Sigmoid colon (tissue), 7 donors: ENCODE measurements around the gene HTD2. TPM values are rescaled to one million over a fixed set of nuclear protein-coding genes. Genes with fewer than 3 reads are reported as not detected.

ENCODE experiments used
- DNase-seq: peaks from one replicate; pipeline ENCODE4 v3.0.0-alpha.2; 2019
- H3K27ac ChIP-seq, 4 donors: fragments of 200-600 bp; sonication (generic); one replicate each; pipeline ENCODE4 v1.5.1; 2016 to 2019; ENCODE audit warnings: mild to moderate bottlenecking in 1 of 4
- H3K27me3 ChIP-seq, 3 donors: fragments of 200-600 bp; sonication (generic); one replicate each; pipeline ENCODE4 v1.5.1; 2019; ENCODE audit warnings: mild to moderate bottlenecking in 1 of 3
- H3K36me3 ChIP-seq, 4 donors: fragments of 200-600 bp; sonication (generic); one replicate each; pipeline ENCODE4 v1.5.1; 2016 to 2019
- H3K4me1 ChIP-seq, 4 donors: fragments of 200-600 bp; sonication (generic); one replicate each; pipeline ENCODE4 v1.5.1; 2017 to 2019
- H3K4me3 ChIP-seq, 4 donors: fragments of 200-600 bp; sonication (generic); one replicate each; pipeline ENCODE4 v1.5.1; 2017 to 2019; ENCODE audit warnings: mild to moderate bottlenecking in 2 of 4, moderate library complexity in 1 of 4
- H3K9me3 ChIP-seq, 4 donors: fragments of 200-600 bp in 3 of 4; sonication (generic) in 3 of 4; one replicate each; pipeline versions ENCODE4 v1.5.1 to v1.6.1; 2013 to 2019
- EP300 ChIP-seq, 4 donors: sonication (generic); formaldehyde crosslinking; IDR thresholded peaks; one replicate each; pipeline ENCODE4 v1.6.1; 2017; ENCODE audit warnings: antibody characterized with exemption in 4 of 4
- POLR2A ChIP-seq, 2 donors: fragments of 450-650 bp; IDR thresholded peaks; one replicate each; pipeline ENCODE4 v1.6.1; 2016; ENCODE audit warnings: antibody characterized with exemption in 2 of 2, mild to moderate bottlenecking in 2 of 2, moderate library complexity in 2 of 2
- POLR2AphosphoS5 ChIP-seq, 4 donors: sonication (generic); formaldehyde crosslinking; IDR thresholded peaks; one replicate each; pipeline ENCODE4 v1.6.1; 2017; ENCODE audit warnings: antibody characterized with exemption in 4 of 4
- WGBS, 2 donors: extraction: QIAGEN DNeasy Blood & Tissue Kit; methylation state at CpG; one replicate each; pipeline ENCODE4 v1.1.7; 2013; 5-methylcytosine and 5-hydroxymethylcytosine counted together
- intact Hi-C: fragments of 100-400 bp; cut with DNase I; formaldehyde crosslinking; loops from one replicate; pipeline ENCODE4 v1.15.1; 2023
- polyA plus RNA-seq, 3 donors: library from polyadenylated mRNA; stranded (reverse); fragments of 200-250 nt; gene quantifications; one replicate each; pipeline ENCODE4 v1.2.3, GENCODE V29; 2013
- small RNA-seq, 3 donors: library from RNA; depleted of rRNA; stranded (forward); fragments of <200 nt; gene quantifications; one replicate each; pipeline ENCODE3, GENCODE V24; 2016
- total RNA-seq, 4 donors: library from RNA; depleted of rRNA; stranded (reverse); fragments of >200 nt; gene quantifications; one replicate each; pipeline ENCODE4 v1.1.0, GENCODE V29; 2016
- TF ChIP-seq, protein P1 (sequence below), 4 experiments: fragments of 450-650 bp in 3 of 4; fragments of 200-600 bp in 1 of 4; IDR thresholded peaks; one replicate each; pipeline ENCODE4 v1.5.1; 2016 to 2019; ENCODE audit warnings: antibody characterized with exemption in 4 of 4, mild to moderate bottlenecking in 3 of 4, moderate library complexity in 2 of 4
- donor health status: healthy with polysubstance abuse.
- donor health status: Bipolar disorder and iron deficiency.
- donor health status: healthy.

HTD2 gene
- total and polyA plus RNA-seq, 7 donors, result 6.9 to 20.8 (median 11.8) TPM

DNA sequence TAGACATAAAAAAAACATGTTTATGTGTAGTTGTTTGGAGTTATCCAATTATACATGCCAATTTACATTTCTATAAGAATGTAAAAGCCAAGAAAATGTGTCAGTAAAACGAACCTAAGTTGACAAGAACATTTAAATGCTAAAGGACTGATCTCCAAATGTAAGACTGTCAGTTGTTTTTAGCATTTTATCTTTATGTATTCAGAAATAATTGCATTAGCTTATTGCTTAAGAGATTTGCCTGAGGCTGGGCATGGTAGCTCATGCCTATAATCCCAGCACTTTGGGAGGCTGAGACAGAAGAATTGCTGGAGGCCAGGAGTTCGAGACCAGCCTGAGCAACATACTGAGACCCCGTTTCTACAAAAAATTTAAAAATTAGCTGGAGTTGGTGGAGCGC is 53.3 kb downstream of the HTD2 start:
- Histone ChIP-seq H3K36me3 (no peaks in the 10 kb centered on the region), H3K4me3 (no peak overlapping the region), H3K4me1 (peaks cover 0 to 72% (median 37%) of the 10 kb centered on the region in 4 donors), H3K27ac (peak overlapping the region in 3 of 4 donors; percentile 65 to 75 (median 74)), H3K27me3 (no peaks in the 10 kb centered on the region), H3K9me3 (no peaks in the 10 kb centered on the region)
- intact Hi-C loops, result no loop called here
- WGBS, 2 donors, result 84 to 93% methylated on average over 4 of the region's 4 CpGs
- no peak for DNase-seq
- TF ChIP-seq EP300 (IDR thresholded peaks at IDR 0.05) (no peak), POLR2A (IDR thresholded peaks at IDR 0.05) (no peak), POLR2AphosphoS5 (IDR thresholded peaks at IDR 0.05) (no peak)
- TF ChIP-seq, protein P1, sequence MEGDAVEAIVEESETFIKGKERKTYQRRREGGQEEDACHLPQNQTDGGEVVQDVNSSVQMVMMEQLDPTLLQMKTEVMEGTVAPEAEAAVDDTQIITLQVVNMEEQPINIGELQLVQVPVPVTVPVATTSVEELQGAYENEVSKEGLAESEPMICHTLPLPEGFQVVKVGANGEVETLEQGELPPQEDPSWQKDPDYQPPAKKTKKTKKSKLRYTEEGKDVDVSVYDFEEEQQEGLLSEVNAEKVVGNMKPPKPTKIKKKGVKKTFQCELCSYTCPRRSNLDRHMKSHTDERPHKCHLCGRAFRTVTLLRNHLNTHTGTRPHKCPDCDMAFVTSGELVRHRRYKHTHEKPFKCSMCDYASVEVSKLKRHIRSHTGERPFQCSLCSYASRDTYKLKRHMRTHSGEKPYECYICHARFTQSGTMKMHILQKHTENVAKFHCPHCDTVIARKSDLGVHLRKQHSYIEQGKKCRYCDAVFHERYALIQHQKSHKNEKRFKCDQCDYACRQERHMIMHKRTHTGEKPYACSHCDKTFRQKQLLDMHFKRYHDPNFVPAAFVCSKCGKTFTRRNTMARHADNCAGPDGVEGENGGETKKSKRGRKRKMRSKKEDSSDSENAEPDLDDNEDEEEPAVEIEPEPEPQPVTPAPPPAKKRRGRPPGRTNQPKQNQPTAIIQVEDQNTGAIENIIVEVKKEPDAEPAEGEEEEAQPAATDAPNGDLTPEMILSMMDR (IDR thresholded peaks at IDR 0.05), result no peak

DNA sequence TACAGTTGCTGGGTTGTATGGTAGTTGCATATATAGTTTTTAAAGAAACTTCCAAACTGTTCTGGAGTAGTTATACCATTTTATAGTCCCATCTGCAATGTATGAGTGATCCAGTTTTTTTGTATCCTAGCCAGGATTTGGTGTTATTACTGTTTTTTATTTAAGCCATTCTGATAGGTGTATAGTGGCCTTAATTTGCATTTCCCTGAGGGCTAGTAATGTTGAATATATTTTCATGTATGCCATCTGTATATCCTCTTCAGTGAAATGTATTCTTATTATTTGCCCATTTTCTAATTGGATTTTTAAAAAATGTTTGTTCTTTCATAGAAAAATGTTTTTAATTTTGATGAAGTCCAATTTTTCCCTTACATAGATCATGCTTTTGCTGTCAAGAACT is 55.5 kb downstream of the HTD2 start:
- Histone ChIP-seq H3K4me1 (peaks cover 0 to 50% (median 21%) of the 10 kb centered on the region in 4 donors), H3K27me3 (no peaks in the 10 kb centered on the region), H3K9me3 (no peaks in the 10 kb centered on the region), H3K27ac (peak overlapping the region in 1 of 4 donors; percentile 15), H3K36me3 (no peaks in the 10 kb centered on the region), H3K4me3 (no peak overlapping the region)
- no peak for DNase-seq
- TF ChIP-seq EP300 (IDR thresholded peaks at IDR 0.05) (no peak), POLR2A (IDR thresholded peaks at IDR 0.05) (no peak)
- TF ChIP-seq, protein P1 (IDR thresholded peaks at IDR 0.05), result no peak
- intact Hi-C loops, result no loop called here

DNA sequence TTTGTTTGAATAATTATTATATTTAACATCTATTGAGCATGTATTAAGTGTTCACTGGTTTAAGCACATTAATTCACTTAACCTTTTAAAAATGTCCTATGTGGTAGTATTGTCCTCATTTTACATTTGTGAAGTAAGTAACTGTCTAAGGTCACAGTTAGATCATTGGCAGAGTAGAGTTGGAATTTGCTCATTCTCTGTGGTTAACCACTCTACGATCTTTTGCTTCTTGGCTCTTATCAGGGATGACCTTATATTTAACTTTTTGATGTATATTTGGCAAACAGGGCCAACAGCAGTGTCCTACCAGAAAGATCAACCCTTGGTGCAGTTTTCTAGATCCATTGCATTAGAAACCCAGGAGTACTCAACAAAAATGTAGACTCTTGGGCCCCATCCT is 60.4 kb downstream of the HTD2 start:
- WGBS, 2 donors, result 71 to 82% methylated on average over 1 of the region's 1 CpG
- TF ChIP-seq POLR2AphosphoS5 (IDR thresholded peaks at IDR 0.05), result no peak
- TF ChIP-seq POLR2A (IDR thresholded peaks at IDR 0.05), result no peak
- TF ChIP-seq EP300 (IDR thresholded peaks at IDR 0.05), result no peak
- TF ChIP-seq, protein P1 (IDR thresholded peaks at IDR 0.05), result no peak
- Histone ChIP-seq H3K27ac (no peak overlapping the region), H3K27me3 (no peaks in the 10 kb centered on the region), H3K9me3 (no peaks in the 10 kb centered on the region), H3K4me3 (no peak overlapping the region), H3K4me1 (peaks cover 0 to 4% (median 0%) of the 10 kb centered on the region in 4 donors), H3K36me3 (peaks cover 0 to 16% (median 2%) of the 10 kb centered on the region in 4 donors)
- no peak for DNase-seq
- intact Hi-C loops, result no loop called here

DNA sequence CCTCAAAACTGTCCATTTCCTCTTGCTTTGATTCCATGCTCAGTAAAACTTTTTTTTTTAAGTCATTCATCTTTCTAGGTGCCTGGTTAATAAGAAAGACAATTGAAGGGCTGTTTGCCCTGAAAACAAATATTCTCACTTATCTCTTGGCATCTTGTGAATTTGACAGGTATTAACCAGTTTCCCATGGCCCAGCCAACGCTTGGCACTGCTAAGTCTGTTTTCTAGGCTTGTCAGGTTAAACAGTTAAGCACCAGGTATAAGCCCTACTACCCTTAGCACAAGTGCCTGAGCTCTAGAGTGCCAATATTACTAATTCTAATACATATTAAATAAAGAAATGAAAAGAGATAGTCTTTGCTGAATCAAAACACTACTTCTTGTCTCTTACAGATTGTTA is 62.7 kb downstream of the HTD2 start:
- TF ChIP-seq EP300 (IDR thresholded peaks at IDR 0.05), result no peak
- 86 to 91% methylated on average over 1 of the region's 1 CpG for WGBS, 2 donors
- no peaks in the 10 kb centered on the region for H3K9me3 ChIP-seq

More for the DNA sequence above, 62.7 kb downstream of the HTD2 start:
- no peak overlapping the region for H3K27ac ChIP-seq
- no peak for DNase-seq
- intact Hi-C loops, result no loop called here
- H3K4me1 ChIP-seq, result no peaks in the 10 kb centered on the region
- H3K36me3 ChIP-seq, result peaks cover 0 to 18% (median 2%) of the 10 kb centered on the region in 4 donors
- no peaks in the 10 kb centered on the region for H3K27me3 ChIP-seq
- H3K4me3 ChIP-seq, result no peak overlapping the region

Small RNAs within 50 kb of the gene (small RNA-seq; reads per million reads assigned to genes)
- 0 reads per million in 3 donors for gene AC098479.1

Other genes starting within 250 kb of the HTD2 start
- under 1 TPM in 3 of 4 donors, not detected in 1; 0.27 to 0.82 (median 0.71) TPM for gene DNASE1L3, start 95.5 kb upstream of the HTD2 start, total RNA-seq
- gene DNASE1L3, start 95.5 kb upstream of the HTD2 start, polyA plus RNA-seq, result 10 to 100 TPM in 2 of 3 donors, 1 to 10 TPM in 1; 9.0 to 69.8 (median 34.7) TPM
- 10 to 100 TPM; 14.7 to 47.4 (median 31.2) TPM for gene ABHD6, start 68.7 kb upstream of the HTD2 start, total RNA-seq
- 10 to 100 TPM in 1 of 3 donors, 1 to 10 TPM in 2; 6.0 to 15.4 (median 8.1) TPM for gene ABHD6, start 68.7 kb upstream of the HTD2 start, polyA plus RNA-seq
- 10 to 100 TPM; 10.8 to 16.7 (median 13.8) TPM for gene RPP14, start 275 bp upstream of the HTD2 start, total RNA-seq
- gene RPP14, start 275 bp upstream of the HTD2 start, polyA plus RNA-seq, result 10 to 100 TPM; 12.1 to 16.6 (median 15.6) TPM
- gene PXK, start 26.4 kb downstream of the HTD2 start, total RNA-seq, result 10 to 100 TPM; 30.3 to 58.7 (median 50.5) TPM
- gene PXK, start 26.4 kb downstream of the HTD2 start, polyA plus RNA-seq, result 10 to 100 TPM in 1 of 3 donors, 1 to 10 TPM in 2; 6.9 to 16.4 (median 8.4) TPM
- gene PDHB, start 127.3 kb downstream of the HTD2 start, total RNA-seq, result 100 to 1,000 TPM in 2 of 4 donors, 10 to 100 TPM in 2; 92.0 to 105 (median 98.9) TPM
- 100 to 1,000 TPM in 2 of 3 donors, 10 to 100 TPM in 1; 69.4 to 120 (median 111) TPM for gene PDHB, start 127.3 kb downstream of the HTD2 start, polyA plus RNA-seq
- 10 to 100 TPM; 11.0 to 25.3 (median 17.7) TPM for gene KCTD6, start 185.6 kb downstream of the HTD2 start, total RNA-seq
- gene KCTD6, start 185.6 kb downstream of the HTD2 start, polyA plus RNA-seq, result 10 to 100 TPM in 1 of 3 donors, 1 to 10 TPM in 2; 4.6 to 12.0 (median 6.0) TPM
- gene ACOX2, start 230.7 kb downstream of the HTD2 start, total RNA-seq, result 10 to 100 TPM; 26.0 to 35.8 (median 30.5) TPM
- 10 to 100 TPM in 2 of 3 donors, 1 to 10 TPM in 1; 6.9 to 18.0 (median 14.2) TPM for gene ACOX2, start 230.7 kb downstream of the HTD2 start, polyA plus RNA-seq